Liver (tissue), 9 donors: ENCODE data around the gene LRIT1. TPM values are rescaled to one million over a fixed set of nuclear protein-coding genes. Genes with fewer than 3 reads are reported as not detected.

Source experiments
- DNase-seq: peaks from one replicate; pipeline ENCODE4 v3.0.0-alpha.2; 2017; ENCODE audit warnings: low spot score
- H3K27ac ChIP-seq, 2 donors: one replicate each; pipeline ENCODE4 v1.7.0; 2013; ENCODE audit warnings: inconsistent platforms in 2 of 2, low read length in 2 of 2, control low read depth in 1 of 2, low read depth in 1 of 2, mild to moderate bottlenecking in 1 of 2
- H3K27me3 ChIP-seq, 4 donors: one replicate each; pipeline versions ENCODE4 v1.6.1 to v1.7.0; 2013; ENCODE audit warnings: low read length in 3 of 4, inconsistent platforms in 1 of 4, mild to moderate bottlenecking in 1 of 4, moderate library complexity in 1 of 4; ENCODE audit not compliant: control insufficient read depth in 4 of 4, insufficient read depth in 4 of 4
- H3K36me3 ChIP-seq, 4 donors: one replicate each; pipeline versions ENCODE4 v1.6.1 to v1.7.0; 2013; ENCODE audit warnings: low read length in 3 of 4, mild to moderate bottlenecking in 3 of 4, low read depth in 1 of 4, moderate library complexity in 1 of 4; ENCODE audit not compliant: control insufficient read depth in 4 of 4, insufficient read depth in 3 of 4
- H3K4me1 ChIP-seq, 4 donors: one replicate each; pipeline versions ENCODE4 v1.6.1 to v1.7.0; 2013; ENCODE audit warnings: low read length in 3 of 4, mild to moderate bottlenecking in 3 of 4, moderate library complexity in 1 of 4; ENCODE audit not compliant: control insufficient read depth in 4 of 4, insufficient read depth in 4 of 4
- H3K4me3 ChIP-seq, 3 donors: one replicate each; pipeline versions ENCODE4 v1.6.1 to v1.7.0; 2013; ENCODE audit warnings: low read length in 3 of 3, control low read depth in 1 of 3, low read depth in 1 of 3, mild to moderate bottlenecking in 1 of 3
- H3K9ac ChIP-seq, 2 donors: one replicate each; pipeline ENCODE4 v1.7.0; 2013; ENCODE audit warnings: low read length in 2 of 2, mild to moderate bottlenecking in 2 of 2, moderate library complexity in 2 of 2, control low read depth in 1 of 2, low read depth in 1 of 2
- H3K9me3 ChIP-seq, 4 donors: one replicate each; pipeline versions ENCODE4 v1.6.1 to v1.7.0; 2013; ENCODE audit warnings: low read length in 3 of 4; ENCODE audit not compliant: control insufficient read depth in 4 of 4
- ATF3 ChIP-seq: IDR thresholded peaks from 2 replicates; pipeline ENCODE4 v1.6.1; 2016; ENCODE audit warnings: antibody characterized with exemption
- CTCF ChIP-seq: fragments of 150-350 bp; IDR thresholded peaks from 2 replicates; pipeline ENCODE4 v1.5.1; 2017; ENCODE audit warnings: improper control_type of control experiment, low read depth, low read length; ENCODE audit not compliant: missing input control
- EGR1 ChIP-seq, 2 donors: IDR thresholded peaks; 2 replicates each; pipeline ENCODE4 v1.6.1; 2016 to 2018; ENCODE audit warnings: antibody characterized with exemption in 2 of 2, low read depth in 2 of 2
- FOXA1 ChIP-seq: IDR thresholded peaks from 2 replicates; pipeline ENCODE4 v1.6.1; 2016; ENCODE audit warnings: antibody characterized with exemption
- GABPA ChIP-seq, 2 donors: IDR thresholded peaks in 1 of 2; conservative IDR thresholded peaks in 1 of 2; 2 replicates each; pipeline ENCODE4 v1.6.1; 2016; ENCODE audit warnings: antibody characterized with exemption in 2 of 2, mild to moderate bottlenecking in 1 of 2, moderate library complexity in 1 of 2
- HNF4A ChIP-seq, 2 donors: conservative IDR thresholded peaks; 2 replicates each; pipeline ENCODE4 v1.6.1; 2016; ENCODE audit warnings: antibody characterized with exemption in 2 of 2, mild to moderate bottlenecking in 2 of 2
- HNF4G ChIP-seq: IDR thresholded peaks from 2 replicates; pipeline ENCODE4 v1.6.1; 2016; ENCODE audit warnings: antibody characterized with exemption
- JUND ChIP-seq, 2 donors: IDR thresholded peaks; 2 replicates each; pipeline ENCODE4 v1.6.1; 2016; ENCODE audit warnings: antibody characterized with exemption in 2 of 2
- MAX ChIP-seq: IDR thresholded peaks from 2 replicates; pipeline ENCODE4 v1.6.1; 2016; ENCODE audit warnings: antibody characterized with exemption
- NR2F2 ChIP-seq: IDR thresholded peaks from 2 replicates; pipeline ENCODE4 v1.6.1; 2016; ENCODE audit warnings: antibody characterized with exemption
- REST ChIP-seq: IDR thresholded peaks from 2 replicates; pipeline ENCODE4 v1.6.1; 2016; ENCODE audit warnings: antibody characterized with exemption, mild to moderate bottlenecking
- RXRA ChIP-seq, 2 donors: IDR thresholded peaks; 2 replicates each; pipeline ENCODE4 v1.6.1; 2017 to 2018; ENCODE audit warnings: antibody characterized with exemption in 2 of 2, mild to moderate bottlenecking in 1 of 2
- SP1 ChIP-seq: IDR thresholded peaks from 2 replicates; pipeline ENCODE4 v1.6.1; 2018; ENCODE audit warnings: antibody characterized with exemption, mild to moderate bottlenecking
- TAF1 ChIP-seq: conservative IDR thresholded peaks from 2 replicates; pipeline ENCODE4 v1.6.1; 2016; ENCODE audit warnings: antibody characterized with exemption, mild to moderate bottlenecking
- YY1 ChIP-seq: IDR thresholded peaks from 2 replicates; pipeline ENCODE4 v1.6.1; 2016; ENCODE audit warnings: antibody characterized with exemption, mild to moderate bottlenecking
- ZBTB33 ChIP-seq: IDR thresholded peaks from 2 replicates; pipeline ENCODE4 v1.6.1; 2016; ENCODE audit warnings: antibody characterized with exemption
- WGBS: extraction: QIAGEN DNeasy Blood & Tissue Kit; methylation state at CpG from one replicate; pipeline ENCODE4 v1.1.7; 2013; 5-methylcytosine and 5-hydroxymethylcytosine counted together
- polyA plus RNA-seq, 2 donors: library from polyadenylated mRNA; stranded (reverse) in 1 of 2; unstranded in 1 of 2; fragments of 200-250 nt in 1 of 2; fragments of >200 nt in 1 of 2; fragmentation: Nextera tagmentation in 1 of 2; extraction: Ambion mirVana in 1 of 2; gene quantifications; one replicate each; pipeline versions ENCODE4 v1.2.1 to v1.2.3, GENCODE V29; 2013 to 2015
- total RNA-seq, 2 donors: library from RNA; depleted of rRNA; stranded (reverse); fragments of >200 nt; gene quantifications; one replicate each; pipeline ENCODE4 v1.2.3, GENCODE V29; 2014
- donor health status: healthy.
- donor health status: healthy.
- donor health status: healthy.
- donor health status: healthy.
- donor health status: healthy.

Gene LRIT1
- total and polyA plus RNA-seq, 4 donors = not detected

GRCh38 chr10:84201244-84201606 lies 40.1 kb downstream of the LRIT1 start:
- Histone ChIP-seq H3K4me1 (no peaks in the 10 kb centered on the region), H3K9me3 (no peaks in the 10 kb centered on the region), H3K9ac (no peak overlapping the region), H3K27me3 (peaks cover 0 to 2% (median 0%) of the 10 kb centered on the region in 4 donors), H3K4me3 (no peak overlapping the region), H3K36me3 (no peaks in the 10 kb centered on the region), H3K27ac (no peak overlapping the region)
- 54% methylated on average over 6 of the region's 6 CpGs for WGBS
- TF ChIP-seq SP1 = no peak
- no peak for TF ChIP-seq CTCF
- TF ChIP-seq REST = no peak
- TF ChIP-seq FOXA1 = no peak
- TF ChIP-seq GABPA (IDR thresholded peaks at IDR 0.05 in 1 of 2, conservative IDR thresholded peaks at IDR 0.05 in 1 of 2) = no peak
- TF ChIP-seq MAX = no peak
- no peak for TF ChIP-seq HNF4A (conservative IDR thresholded peaks at IDR 0.05)
- no peak for TF ChIP-seq JUND (IDR thresholded peaks at IDR 0.05)
- TF ChIP-seq TAF1 = no peak
- no peak for TF ChIP-seq NR2F2
- TF ChIP-seq HNF4G = no peak
- no peak for TF ChIP-seq ZBTB33
- TF ChIP-seq RXRA (IDR thresholded peaks at IDR 0.05) = no peak
- TF ChIP-seq EGR1 (IDR thresholded peaks at IDR 0.05; ENCODE audit: low read depth in 2 of 2) = no peak
- no peak for DNase-seq

- Histone ChIP-seq H3K36me3 (no peaks in the 10 kb centered on the region), H3K27me3 (peaks cover 0 to 3% (median 0%) of the 10 kb centered on the region in 4 donors), H3K9ac (no peak overlapping the region), H3K9me3 (no peaks in the 10 kb centered on the region), H3K27ac (no peak overlapping the region), H3K4me1 (peaks cover 0 to 2% (median 0%) of the 10 kb centered on the region in 4 donors), H3K4me3 (no peak overlapping the region)
- DNase-seq = no peak
- WGBS = 70% methylated on average over 11 of the region's 11 CpGs
- no peak for TF ChIP-seq ZBTB33
- no peak for TF ChIP-seq FOXA1
- no peak for TF ChIP-seq HNF4G
- TF ChIP-seq JUND (IDR thresholded peaks at IDR 0.05) = no peak
- TF ChIP-seq ATF3 = no peak
- no peak for TF ChIP-seq RXRA (IDR thresholded peaks at IDR 0.05)
- TF ChIP-seq MAX = no peak
- TF ChIP-seq SP1 = no peak
- TF ChIP-seq GABPA (IDR thresholded peaks at IDR 0.05 in 1 of 2, conservative IDR thresholded peaks at IDR 0.05 in 1 of 2) = no peak
- TF ChIP-seq REST = no peak
- no peak for TF ChIP-seq TAF1
- no peak for TF ChIP-seq EGR1 (IDR thresholded peaks at IDR 0.05; ENCODE audit: low read depth in 2 of 2)
- no peak for TF ChIP-seq YY1
Observed at GRCh38 chr10:84200537-84201243, 40.7 kb downstream of the LRIT1 start.
